Measurements from ENCODE around the gene C20orf173.

C20orf173 gene

GRCh38 chr20:35492352-35492751, 37.1 kb downstream of the C20orf173 start:
- no peak for DNase-seq (ENCODE audit: extremely low spot score)
- ChIA-PET CTCF (no interaction called here), POLR2A (interaction anchor here (0.6 kb wide), 1 partner anchor 1164 kb away, joined by 3 read pairs; no protein-coding TSS in a partner anchor)
- TF ChIP-seq TARDBP (IDR thresholded peaks at IDR 0.05) (no peak), FOXM1 (IDR thresholded peaks at IDR 0.05; ENCODE audit: borderline replicate concordance) (no peak)

DNA sequence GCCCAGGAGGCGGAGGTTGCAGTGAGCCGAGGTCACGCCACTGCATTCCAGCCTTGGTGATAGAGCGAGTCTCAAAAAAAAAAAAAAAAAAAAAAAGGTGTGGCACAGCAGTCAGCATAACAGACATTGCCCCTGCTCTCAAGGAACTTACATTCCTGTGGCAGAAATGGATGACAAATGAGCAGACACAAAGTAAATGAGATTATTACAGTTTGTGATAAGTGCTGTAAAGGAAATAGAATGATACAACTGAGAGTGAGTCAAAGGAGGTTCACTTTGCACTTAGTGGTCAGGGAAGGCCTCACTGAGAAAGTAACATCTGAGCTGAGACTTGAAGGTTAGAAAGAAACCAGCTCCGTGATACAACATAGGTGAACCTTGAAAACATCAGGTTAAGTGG, 37.6 kb downstream of the C20orf173 start:
- TF ChIP-seq HDGF (IDR thresholded peaks at IDR 0.05; ENCODE audit: borderline replicate concordance), result no peak
- TF ChIP-seq FOXM1 (IDR thresholded peaks at IDR 0.05; ENCODE audit: borderline replicate concordance), result no peak
- TF ChIP-seq BHLHE40 (IDR thresholded peaks at IDR 0.05; ENCODE audit: borderline replicate concordance), result no peak
- TF ChIP-seq L3MBTL2 (conservative IDR thresholded peaks at IDR 0.05), result no peak
- no peak for TF ChIP-seq TARDBP (IDR thresholded peaks at IDR 0.05)
- no peak for TF ChIP-seq FOXK2 (IDR thresholded peaks at IDR 0.05)

GRCh38 chr20:35490736-35491181, 38.7 kb downstream of the C20orf173 start:
- no peak for TF ChIP-seq SP1 (IDR thresholded peaks at IDR 0.05)
- TF ChIP-seq ELF4 (IDR thresholded peaks at IDR 0.05), result no peak
- TF ChIP-seq HDGF (IDR thresholded peaks at IDR 0.05; ENCODE audit: borderline replicate concordance), result no peak
- no peak for TF ChIP-seq BHLHE40 (IDR thresholded peaks at IDR 0.05; ENCODE audit: borderline replicate concordance)
- TF ChIP-seq SUZ12 (IDR thresholded peaks at IDR 0.05), result no peak
- TF ChIP-seq, protein P1, sequence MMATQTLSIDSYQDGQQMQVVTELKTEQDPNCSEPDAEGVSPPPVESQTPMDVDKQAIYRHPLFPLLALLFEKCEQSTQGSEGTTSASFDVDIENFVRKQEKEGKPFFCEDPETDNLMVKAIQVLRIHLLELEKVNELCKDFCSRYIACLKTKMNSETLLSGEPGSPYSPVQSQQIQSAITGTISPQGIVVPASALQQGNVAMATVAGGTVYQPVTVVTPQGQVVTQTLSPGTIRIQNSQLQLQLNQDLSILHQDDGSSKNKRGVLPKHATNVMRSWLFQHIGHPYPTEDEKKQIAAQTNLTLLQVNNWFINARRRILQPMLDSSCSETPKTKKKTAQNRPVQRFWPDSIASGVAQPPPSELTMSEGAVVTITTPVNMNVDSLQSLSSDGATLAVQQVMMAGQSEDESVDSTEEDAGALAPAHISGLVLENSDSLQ (IDR thresholded peaks at IDR 0.05), result no peak
- no peak for TF ChIP-seq LEF1 (IDR thresholded peaks at IDR 0.05; ENCODE audit: borderline replicate concordance)
- TF ChIP-seq FOXA1 (IDR thresholded peaks at IDR 0.05), result no peak
- no peak for TF ChIP-seq L3MBTL2 (conservative IDR thresholded peaks at IDR 0.05)
- TF ChIP-seq CTBP1 (IDR thresholded peaks at IDR 0.05; ENCODE audit: borderline replicate concordance), result no peak
- no peak for TF ChIP-seq ARNT (IDR thresholded peaks at IDR 0.05)
- no peak for TF ChIP-seq FOXM1 (IDR thresholded peaks at IDR 0.05; ENCODE audit: borderline replicate concordance)
- TF ChIP-seq NFRKB (IDR thresholded peaks at IDR 0.05), result no peak
- no peak for TF ChIP-seq TARDBP (IDR thresholded peaks at IDR 0.05)
- no peak for DNase-seq (ENCODE audit: extremely low spot score)
- ChIA-PET POLR2A (no interaction called here), CTCF (no interaction called here)

More for the DNA sequence above, 37.6 kb downstream of the C20orf173 start:
- POLR2A ChIA-PET, result no interaction called here
- no peak for DNase-seq (ENCODE audit: extremely low spot score)
- CTCF ChIA-PET, result no interaction called here

- POLR2A ChIA-PET, result no interaction called here
- no peak for DNase-seq (ENCODE audit: extremely low spot score)
- TF ChIP-seq L3MBTL2 (conservative IDR thresholded peaks at IDR 0.05) (no peak), ARNT (IDR thresholded peaks at IDR 0.05) (no peak), NFRKB (IDR thresholded peaks at IDR 0.05) (no peak), BHLHE40 (IDR thresholded peaks at IDR 0.05; ENCODE audit: borderline replicate concordance) (no peak), FOXA1 (IDR thresholded peaks at IDR 0.05) (no peak), SUZ12 (IDR thresholded peaks at IDR 0.05) (no peak), LEF1 (IDR thresholded peaks at IDR 0.05; ENCODE audit: borderline replicate concordance) (no peak), CTBP1 (IDR thresholded peaks at IDR 0.05; ENCODE audit: borderline replicate concordance) (no peak), ELF4 (IDR thresholded peaks at IDR 0.05) (no peak), FOXM1 (IDR thresholded peaks at IDR 0.05; ENCODE audit: borderline replicate concordance) (no peak), ZNF384 (IDR thresholded peaks at IDR 0.05) (no peak), HDGF (IDR thresholded peaks at IDR 0.05; ENCODE audit: borderline replicate concordance) (no peak)
- TF ChIP-seq, protein P1 (IDR thresholded peaks at IDR 0.05), result no peak
- CTCF ChIA-PET, result no interaction called here
These were observed 39.7 kb downstream of the C20orf173 start for GRCh38 chr20:35489717-35490116.

DNA sequence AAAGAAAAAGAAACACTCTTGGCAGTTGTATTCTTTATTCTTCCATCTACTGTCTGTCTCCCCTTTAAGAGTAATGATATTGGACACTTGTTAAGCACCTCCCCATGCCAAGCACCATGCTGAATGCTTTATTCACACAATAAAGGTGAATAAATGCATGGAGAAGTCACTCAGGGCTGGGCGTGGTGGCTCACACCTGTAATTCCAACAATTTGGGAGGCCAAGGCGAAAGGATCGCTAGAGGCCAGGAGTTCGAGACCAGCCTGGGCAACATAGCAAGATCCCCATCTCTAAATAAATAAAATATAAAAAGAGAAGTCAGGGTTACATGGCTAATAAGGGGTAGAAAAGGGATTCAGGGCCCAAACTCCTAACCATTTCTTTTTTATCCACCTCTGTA, 42.0 kb downstream of the C20orf173 start:
- ChIA-PET POLR2A (no interaction called here), CTCF (interaction anchor here (0.9 kb wide), 1 partner anchor 29 kb away, joined by 3 read pairs; no protein-coding TSS in a partner anchor)
- TF ChIP-seq LEF1 (IDR thresholded peaks at IDR 0.05; ENCODE audit: borderline replicate concordance) (no peak), ZNF384 (IDR thresholded peaks at IDR 0.05) (no peak), FOXA1 (IDR thresholded peaks at IDR 0.05) (no peak), ELF4 (IDR thresholded peaks at IDR 0.05) (no peak), CTBP1 (IDR thresholded peaks at IDR 0.05; ENCODE audit: borderline replicate concordance) (no peak), BHLHE40 (IDR thresholded peaks at IDR 0.05; ENCODE audit: borderline replicate concordance) (no peak), SUZ12 (IDR thresholded peaks at IDR 0.05) (no peak), SP1 (IDR thresholded peaks at IDR 0.05) (no peak), TARDBP (IDR thresholded peaks at IDR 0.05) (no peak), FOXK2 (IDR thresholded peaks at IDR 0.05) (no peak), HDGF (IDR thresholded peaks at IDR 0.05; ENCODE audit: borderline replicate concordance) (no peak), NFRKB (IDR thresholded peaks at IDR 0.05) (no peak), FOXM1 (IDR thresholded peaks at IDR 0.05; ENCODE audit: borderline replicate concordance) (no peak), ARNT (IDR thresholded peaks at IDR 0.05) (no peak), L3MBTL2 (conservative IDR thresholded peaks at IDR 0.05) (no peak)
- TF ChIP-seq, protein P1 (IDR thresholded peaks at IDR 0.05), result no peak
- DNase-seq (ENCODE audit: extremely low spot score), result no peak

DNA sequence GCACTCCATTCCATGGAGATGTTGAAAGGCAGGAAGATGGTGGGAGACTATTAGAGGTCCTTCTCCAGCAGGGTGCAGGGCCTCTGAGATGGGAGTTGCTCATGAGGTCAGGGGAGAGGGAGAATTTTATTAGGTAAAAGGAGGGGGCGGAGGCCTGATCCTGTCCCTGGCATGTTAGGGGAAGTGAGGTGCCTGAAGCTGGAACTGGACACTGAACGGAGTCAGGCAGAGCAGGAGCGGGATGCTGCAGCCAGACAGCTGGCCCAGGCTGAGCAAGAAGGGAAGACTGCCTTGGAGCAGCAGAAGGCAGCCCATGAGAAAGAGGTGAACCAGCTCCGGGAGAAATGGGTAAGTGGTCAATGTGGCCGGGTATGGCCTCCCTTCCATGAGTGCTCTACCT, 49.7 kb downstream of the C20orf173 start:
- ChIA-PET CTCF (no interaction called here), POLR2A (no interaction called here)
- TF ChIP-seq ZNF384 (IDR thresholded peaks at IDR 0.05) (no peak), TARDBP (IDR thresholded peaks at IDR 0.05) (no peak)
- no peak for DNase-seq (ENCODE audit: extremely low spot score)
